ENCODE results near the gene HSPB8. TPM values are rescaled to one million over a fixed set of nuclear protein-coding genes. Genes with fewer than 3 reads are reported as not detected.

Gene HSPB8
- total RNA-seq, 1 donor from 2014 or later = 54.6 TPM

GRCh38 chr12:119153477-119154434, 25.0 kb upstream of the HSPB8 start:
- Histone ChIP-seq H4K20me1 (ENCODE audit: insufficient read depth, low read length) (no peaks in the 10 kb centered on the region), H3K27ac (ENCODE audit: low read depth, low read length) (no peak overlapping the region), H3K9me3 (ENCODE audit: insufficient read depth, low read depth, low read length) (no peaks in the 10 kb centered on the region), H3K79me2 (ENCODE audit: insufficient read depth, low read length) (no peaks in the 10 kb centered on the region), H3K36me3 (ENCODE audit: insufficient read depth, low read length) (no peaks in the 10 kb centered on the region), H3K27me3 (ENCODE audit: insufficient read depth, low read length) (no peaks in the 10 kb centered on the region), H3K4me1 (ENCODE audit: insufficient read depth, low read length) (no peaks in the 10 kb centered on the region), H3K4me3 (ENCODE audit: insufficient read depth, low read depth, low read length) (no peak overlapping the region), H3K9ac (ENCODE audit: low read length) (no peak overlapping the region), H3K4me2 (ENCODE audit: low read length) (peak overlapping the region; percentile 41), H2AFZ (ENCODE audit: low read depth, low read length) (no peak overlapping the region)
- TF ChIP-seq CTCF (IDR thresholded peaks at IDR 0.05; ENCODE audit: insufficient read depth, low read depth, low read length) (no peak), EZH2 (IDR thresholded peaks at IDR 0.05; ENCODE audit: insufficient read depth, low read length) (no peak)
- H3K36me3 Mint-ChIP-seq (ENCODE audit: low read depth, unreplicated experiment) = no peaks in the 10 kb centered on the region
- FAIRE-seq (no peak), DNase-seq (ENCODE audit: low read depth) (no peak)
- H3K27ac Mint-ChIP-seq (ENCODE audit: unreplicated experiment) = peak overlapping the region; percentile 91
- peaks cover 6% of the 10 kb centered on the region for H3K27me3 Mint-ChIP-seq (ENCODE audit: low read depth, unreplicated experiment)
- H3K9me3 Mint-ChIP-seq (ENCODE audit: unreplicated experiment) = peaks cover 5% of the 10 kb centered on the region
- peaks cover 5% of the 10 kb centered on the region for H3K4me1 Mint-ChIP-seq (ENCODE audit: low read depth, unreplicated experiment)
- peak overlapping the region; percentile 88 for H3K4me3 Mint-ChIP-seq (ENCODE audit: unreplicated experiment)

GRCh38 chr12:119154435-119154818, 24.3 kb upstream of the HSPB8 start:
- no peaks in the 10 kb centered on the region for H3K36me3 ChIP-seq (ENCODE audit: insufficient read depth, low read length)
- Mint-ChIP-seq H3K36me3 (ENCODE audit: low read depth, unreplicated experiment) (no peaks in the 10 kb centered on the region), H3K4me1 (ENCODE audit: low read depth, unreplicated experiment) (peaks cover 5% of the 10 kb centered on the region), H3K27me3 (ENCODE audit: low read depth, unreplicated experiment) (peaks cover 7% of the 10 kb centered on the region), H3K4me3 (ENCODE audit: unreplicated experiment) (peak overlapping the region; percentile 88), H3K9me3 (ENCODE audit: unreplicated experiment) (peaks cover 5% of the 10 kb centered on the region), H3K27ac (ENCODE audit: unreplicated experiment) (peak overlapping the region; percentile 47)
- no peak for FAIRE-seq
- H2AFZ ChIP-seq (ENCODE audit: low read depth, low read length) = no peak overlapping the region
- no peaks in the 10 kb centered on the region for H4K20me1 ChIP-seq (ENCODE audit: insufficient read depth, low read length)
- no peak overlapping the region for H3K27ac ChIP-seq (ENCODE audit: low read depth, low read length)
- no peak for DNase-seq (ENCODE audit: low read depth)
- no peaks in the 10 kb centered on the region for H3K27me3 ChIP-seq (ENCODE audit: insufficient read depth, low read length)
- H3K4me2 ChIP-seq (ENCODE audit: low read length) = no peak overlapping the region
- TF ChIP-seq CTCF (IDR thresholded peaks at IDR 0.05; ENCODE audit: insufficient read depth, low read depth, low read length) (no peak), EZH2 (IDR thresholded peaks at IDR 0.05; ENCODE audit: insufficient read depth, low read length) (no peak)
- H3K4me1 ChIP-seq (ENCODE audit: insufficient read depth, low read length) = no peaks in the 10 kb centered on the region
- H3K79me2 ChIP-seq (ENCODE audit: insufficient read depth, low read length) = no peaks in the 10 kb centered on the region
- H3K9me3 ChIP-seq (ENCODE audit: insufficient read depth, low read depth, low read length) = no peaks in the 10 kb centered on the region
- H3K9ac ChIP-seq (ENCODE audit: low read length) = no peak overlapping the region
- no peak overlapping the region for H3K4me3 ChIP-seq (ENCODE audit: insufficient read depth, low read depth, low read length)
